Stimulated activated CD4-positive, alpha-beta T cell treated with anti-CD3 and anti-CD28 coated beads, Interleukin-12 subunit alpha, Interleukin-12 subunit beta, amount 100 ng/mL, for 24 hours (primary cell): ENCODE measurements around the gene JPH3.
"Not testable (repeated sequence)": the region's sequence is repeated elsewhere in the genome, so short reads cannot be mapped to it uniquely, and the experiment has no call there.

Experiments used
- DNase-seq, 2 experiments: peaks; one replicate each; pipeline ENCODE4 v3.0.0-alpha.2; 2020; ENCODE audit warnings: low read depth in 2 of 2

Gene JPH3

DNA sequence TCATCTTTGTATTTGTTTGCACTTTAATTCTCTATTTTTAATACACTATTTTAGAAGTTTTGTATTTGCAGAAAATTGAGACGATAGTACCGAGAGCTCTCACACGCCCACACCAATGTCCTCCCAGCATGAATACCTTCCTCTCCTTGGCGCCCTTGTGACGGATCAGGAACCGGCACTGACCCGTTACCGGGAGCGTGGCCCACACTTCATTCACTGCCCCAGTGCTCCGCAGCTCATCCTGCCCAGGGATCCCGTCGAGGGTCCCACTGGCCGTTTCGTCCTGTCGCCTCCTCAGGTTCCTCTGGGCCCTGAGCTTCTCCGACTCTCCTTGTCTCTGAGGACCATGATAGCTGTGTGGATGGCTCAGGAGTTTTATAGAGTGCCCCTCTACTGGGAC is 112.9 kb downstream of the JPH3 start:
- DNase-seq: no peak

GRCh38 chr16:87715658-87716057 is 113.3 kb downstream of the JPH3 start:
- no peak for DNase-seq

- not testable (repeated sequence) for DNase-seq
Observed at GRCh38 chr16:87718831-87719230, 116.5 kb downstream of the JPH3 start.

GRCh38 chr16:87720446-87720845 is 118.1 kb downstream of the JPH3 start:
- no peak for DNase-seq

DNA sequence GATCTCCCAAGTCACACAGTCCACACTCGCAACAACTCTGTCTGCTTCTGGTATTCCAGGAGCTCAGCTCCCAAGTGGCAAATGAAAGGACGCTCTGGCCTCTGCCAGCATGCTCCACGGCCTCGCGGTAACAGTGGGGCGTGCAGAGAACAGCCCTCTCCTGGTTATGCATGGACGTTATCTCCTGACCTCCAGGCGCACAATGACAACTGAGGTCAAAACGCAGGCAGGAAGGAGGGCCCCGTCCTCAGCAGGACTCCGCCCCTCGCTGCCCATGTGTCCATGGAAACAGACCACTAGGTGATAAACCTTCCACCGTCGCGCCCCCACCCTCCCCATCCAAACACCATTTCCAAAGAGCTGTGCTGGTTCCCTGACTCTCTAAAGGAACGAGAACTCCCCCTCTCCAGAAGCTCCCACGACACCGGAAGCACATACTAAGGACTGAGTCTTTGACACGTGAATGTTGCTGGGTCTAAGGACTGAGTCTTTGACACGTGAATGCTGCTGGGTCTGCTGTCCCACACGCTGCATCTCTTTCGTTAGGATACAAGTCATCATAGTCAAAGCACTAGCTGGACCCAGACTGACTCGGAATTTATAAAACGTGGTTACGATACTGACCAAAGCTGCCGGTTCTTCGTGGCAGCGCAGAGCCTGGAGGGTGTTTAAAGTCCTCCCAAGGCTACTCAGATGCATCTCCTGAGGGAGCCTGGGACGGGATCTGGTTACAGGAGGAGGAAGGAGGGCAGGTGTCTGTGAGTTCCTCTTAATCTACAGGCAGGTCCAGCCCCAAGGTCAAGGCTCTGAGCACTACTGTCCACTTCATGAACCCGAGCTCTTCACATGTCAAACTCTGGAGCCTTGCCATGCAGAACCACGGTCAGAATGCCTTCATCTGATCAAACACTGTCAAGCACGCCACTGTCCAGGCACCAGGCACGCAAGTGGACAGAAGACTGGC is 119.6 kb downstream of the JPH3 start:
- no peak for DNase-seq

- no peak for DNase-seq
Observed at GRCh38 chr16:87722590-87723225, 120.4 kb downstream of the JPH3 start.

- DNase-seq: no peak
Observed at GRCh38 chr16:87723226-87723623, 120.9 kb downstream of the JPH3 start.

DNA sequence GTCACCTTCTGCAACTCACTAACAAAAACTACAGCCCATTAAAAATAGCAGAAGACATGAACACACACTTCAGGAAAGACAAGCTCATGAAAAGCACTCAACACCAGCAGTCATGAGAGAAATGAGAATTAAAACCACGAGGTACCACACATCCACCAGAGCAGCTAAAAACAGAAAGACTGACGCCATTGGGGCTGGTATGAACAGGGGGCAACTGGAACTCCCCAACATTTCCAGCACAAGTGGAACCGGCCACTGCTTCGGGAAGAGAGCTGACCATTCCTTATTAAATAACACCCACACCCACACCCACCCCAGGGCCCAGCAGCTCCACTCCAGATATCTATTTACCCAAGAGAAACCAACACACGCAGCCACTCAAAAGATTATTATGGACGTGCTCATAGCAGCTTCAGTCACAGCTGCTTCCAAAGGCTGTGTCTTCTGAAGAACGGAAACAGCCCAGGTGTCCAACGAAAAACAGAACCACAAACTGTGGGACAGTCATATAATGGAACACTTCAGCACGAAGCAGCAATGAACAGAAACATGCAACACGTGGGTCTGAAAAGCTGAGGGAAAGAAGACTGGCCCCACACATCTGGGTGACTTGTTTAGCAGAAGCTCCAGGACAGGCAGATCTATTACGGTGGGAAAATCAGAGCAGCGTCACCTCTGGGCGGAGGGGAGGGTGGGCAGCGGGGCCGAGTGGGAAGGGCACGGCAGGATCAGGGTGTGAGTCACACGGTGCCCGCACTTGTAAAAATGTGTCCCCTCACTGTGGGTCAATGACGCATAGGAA is 122.4 kb downstream of the JPH3 start:
- DNase-seq: no peak

GRCh38 chr16:87725596-87726235 is 123.4 kb downstream of the JPH3 start:
- DNase-seq: no peak

DNA sequence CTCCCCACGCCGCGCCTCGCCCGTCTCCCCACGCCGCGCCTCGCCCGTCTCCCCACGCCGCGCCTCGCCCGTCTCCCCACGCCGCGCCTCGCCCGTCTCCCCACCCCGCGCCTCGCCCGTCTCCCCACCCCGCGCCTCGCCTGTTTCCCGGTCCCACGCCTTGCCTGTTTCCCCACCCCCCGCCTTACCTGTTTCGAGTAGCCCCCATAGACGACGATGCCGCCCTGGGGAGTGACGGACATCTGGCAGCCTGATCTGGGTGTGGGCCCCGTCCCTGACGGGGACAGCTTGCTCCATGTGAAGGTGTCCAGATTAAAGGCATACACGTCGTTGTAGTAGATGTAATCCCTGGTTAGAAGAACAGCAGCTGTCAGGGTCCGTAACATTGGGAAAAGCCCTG is 124.3 kb downstream of the JPH3 start:
- not testable (repeated sequence) for DNase-seq

DNA sequence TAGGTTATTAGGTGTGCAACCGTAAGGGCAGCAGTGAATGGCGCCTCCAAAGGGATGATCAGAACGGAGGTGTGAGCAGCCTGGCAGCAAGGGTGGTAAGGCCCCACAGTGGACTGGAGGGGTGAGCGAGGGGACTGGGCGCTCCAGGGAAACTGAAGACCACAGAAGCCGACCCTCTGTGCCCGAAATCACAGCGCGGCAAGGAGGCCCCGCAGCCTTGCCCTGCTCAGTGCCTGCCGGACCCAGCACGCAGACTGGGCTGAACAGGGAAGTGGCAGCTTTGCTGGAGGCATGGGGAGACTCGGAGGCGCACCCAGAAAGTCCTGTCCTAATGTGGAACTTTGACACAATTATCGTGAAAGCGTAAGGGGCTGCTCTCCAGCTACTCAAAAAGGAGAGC is 125.0 kb downstream of the JPH3 start:
- no peak for DNase-seq

DNA sequence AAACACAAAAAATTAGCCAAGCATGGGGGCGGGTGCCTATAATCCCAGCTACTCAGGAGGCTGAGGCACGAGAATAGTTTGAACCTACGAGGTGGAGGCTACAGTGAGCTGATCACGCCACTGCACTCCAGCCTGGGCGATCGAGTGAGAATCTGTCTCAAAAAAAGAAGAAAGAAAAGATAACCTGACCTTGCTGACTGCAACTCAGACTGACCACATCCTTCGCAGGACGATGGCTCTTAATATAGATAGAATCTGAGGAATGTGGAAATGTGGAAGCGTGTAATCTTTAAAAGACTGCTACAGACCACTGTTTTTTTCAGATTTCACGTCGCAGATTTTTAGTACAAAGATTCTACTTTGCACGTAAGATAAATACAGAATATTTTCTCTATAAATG is 125.7 kb downstream of the JPH3 start:
- no peak for DNase-seq

DNA sequence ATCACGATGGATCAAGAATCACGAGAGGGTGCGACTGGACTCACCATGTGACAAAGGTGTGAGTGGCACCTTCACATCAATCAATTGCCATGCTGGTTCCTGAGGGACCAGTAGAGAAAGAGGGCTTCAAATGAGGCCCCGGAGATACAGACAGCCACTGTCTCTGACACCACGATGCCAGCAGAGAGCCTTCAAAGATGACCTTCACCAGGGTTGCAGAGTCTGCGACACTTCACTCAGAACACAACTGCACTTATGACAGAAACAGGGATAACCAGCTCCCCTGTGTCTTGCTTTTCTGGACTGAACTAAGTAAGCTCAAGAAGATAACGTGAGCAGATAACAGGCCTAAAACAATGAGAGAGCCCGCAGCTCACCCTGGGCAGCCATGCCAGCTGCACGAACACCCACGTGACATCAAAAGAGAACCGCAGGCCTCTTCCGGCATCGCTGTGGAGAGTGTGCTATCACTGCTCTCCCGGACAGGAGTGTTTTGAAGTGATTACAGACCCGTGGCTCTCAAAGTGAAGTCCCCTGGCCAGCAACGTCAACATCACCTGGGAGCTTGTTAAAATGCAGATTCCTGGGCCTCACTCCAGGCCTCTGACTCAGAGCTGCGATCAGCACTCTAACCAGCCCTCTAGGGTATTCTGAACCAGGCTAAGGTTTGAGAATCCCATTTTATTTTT is 127.1 kb downstream of the JPH3 start:
- DNase-seq: no peak

GRCh38 chr16:87731607-87732006 is 129.3 kb downstream of the JPH3 start:
- no peak for DNase-seq

GRCh38 chr16:87733190-87733589 is 130.9 kb downstream of the JPH3 start:
- DNase-seq: no peak

DNA sequence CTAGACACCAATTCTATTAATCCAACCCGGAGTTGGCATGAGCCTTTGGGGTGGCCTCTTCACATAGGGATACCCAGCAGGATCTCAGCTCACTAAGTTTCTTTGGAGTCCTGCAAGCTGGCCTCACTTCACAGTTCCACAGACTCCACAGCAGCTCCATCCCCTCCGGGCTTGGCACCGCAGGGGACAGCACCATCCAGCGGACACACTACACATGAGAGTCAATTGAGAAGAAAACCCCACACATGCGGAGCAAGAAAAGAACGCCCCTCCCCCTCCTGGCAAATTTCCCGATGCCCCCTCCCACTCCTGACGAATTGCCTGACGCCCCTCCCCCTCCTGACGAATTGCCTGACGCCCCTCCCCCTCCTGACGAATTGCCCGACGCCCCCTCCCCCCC is 132.3 kb downstream of the JPH3 start:
- DNase-seq: no peak

- no peak for DNase-seq
Observed at GRCh38 chr16:87735270-87736007, 133.1 kb downstream of the JPH3 start.

DNA sequence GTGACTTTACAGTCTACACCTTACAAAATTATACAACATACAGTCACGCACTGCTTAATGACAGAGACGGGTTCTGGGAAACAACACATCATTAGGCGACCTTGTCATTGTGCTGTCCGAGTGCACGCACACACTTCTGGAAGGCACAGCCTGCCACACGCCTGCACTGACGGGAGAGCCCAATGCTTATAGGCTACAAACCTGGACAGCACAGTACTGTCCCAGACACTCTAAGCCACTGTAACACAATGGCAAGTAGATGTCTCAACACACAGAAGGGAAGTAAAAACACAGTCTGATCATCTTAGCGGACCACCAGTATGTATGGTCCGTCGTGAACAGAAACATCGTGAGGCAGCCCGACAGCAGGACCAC is 133.7 kb downstream of the JPH3 start:
- DNase-seq: no peak

DNA sequence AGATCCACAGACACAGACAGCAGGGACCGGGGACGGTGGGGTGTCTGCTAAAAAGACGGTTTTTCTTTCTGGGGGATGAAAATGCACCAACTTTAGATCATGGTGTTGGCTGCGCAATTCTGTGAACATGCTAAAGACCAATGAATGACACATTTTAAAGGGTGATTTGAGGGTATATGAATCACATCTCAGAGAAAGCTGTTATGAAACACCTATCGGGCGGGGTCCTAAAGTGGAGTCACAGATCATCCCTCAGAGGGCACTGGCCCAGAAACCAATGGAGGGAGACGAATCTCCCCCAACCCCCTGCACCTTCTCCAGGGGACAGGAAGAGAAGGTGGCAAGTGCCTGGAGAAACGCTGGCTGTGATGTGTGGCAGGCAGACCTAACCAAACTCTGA is 137.5 kb downstream of the JPH3 start:
- no peak for DNase-seq

GRCh38 chr16:87740441-87740840 is 138.1 kb downstream of the JPH3 start:
- no peak for DNase-seq
